Body of pancreas (tissue), 4 donors: ENCODE measurements around the gene CC2D2B.

Experiments
- POLR2A ChIP-seq, 3 donors: fragments of 450-650 bp; IDR thresholded peaks; one replicate each; pipeline ENCODE4 v1.6.1; 2016; ENCODE audit warnings: antibody characterized with exemption in 3 of 3, mild to moderate bottlenecking in 2 of 3
- TF ChIP-seq, protein P1 (sequence below), 7 experiments: fragments of 450-650 bp in 4 of 7; fragments of 200-600 bp in 3 of 7; sonication (generic) in 3 of 7; IDR thresholded peaks; one replicate each; pipeline ENCODE4 v1.5.1; 2016 to 2019; ENCODE audit warnings: antibody characterized with exemption in 7 of 7

DNA sequence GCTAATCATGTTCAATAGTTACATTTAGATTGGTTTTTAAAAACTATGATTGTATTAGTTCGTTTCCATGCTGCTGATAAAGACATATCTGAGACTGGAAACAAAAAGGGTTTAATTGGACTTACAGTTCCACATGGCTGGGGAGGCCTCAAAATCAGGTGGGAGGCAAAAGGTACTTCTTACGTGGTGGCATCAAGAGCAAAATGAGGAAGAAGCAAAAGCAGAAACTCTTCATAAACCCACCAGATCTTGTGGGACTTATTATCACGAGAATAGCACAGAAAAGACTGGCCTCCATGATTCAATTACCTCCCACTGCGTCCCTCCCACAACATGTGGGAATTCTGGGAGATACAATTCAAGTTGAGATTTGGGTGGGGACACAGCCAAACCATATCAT lies 34.1 kb upstream of the CC2D2B start:
- TF ChIP-seq POLR2A (IDR thresholded peaks at IDR 0.05), result no peak
- TF ChIP-seq, protein P1, sequence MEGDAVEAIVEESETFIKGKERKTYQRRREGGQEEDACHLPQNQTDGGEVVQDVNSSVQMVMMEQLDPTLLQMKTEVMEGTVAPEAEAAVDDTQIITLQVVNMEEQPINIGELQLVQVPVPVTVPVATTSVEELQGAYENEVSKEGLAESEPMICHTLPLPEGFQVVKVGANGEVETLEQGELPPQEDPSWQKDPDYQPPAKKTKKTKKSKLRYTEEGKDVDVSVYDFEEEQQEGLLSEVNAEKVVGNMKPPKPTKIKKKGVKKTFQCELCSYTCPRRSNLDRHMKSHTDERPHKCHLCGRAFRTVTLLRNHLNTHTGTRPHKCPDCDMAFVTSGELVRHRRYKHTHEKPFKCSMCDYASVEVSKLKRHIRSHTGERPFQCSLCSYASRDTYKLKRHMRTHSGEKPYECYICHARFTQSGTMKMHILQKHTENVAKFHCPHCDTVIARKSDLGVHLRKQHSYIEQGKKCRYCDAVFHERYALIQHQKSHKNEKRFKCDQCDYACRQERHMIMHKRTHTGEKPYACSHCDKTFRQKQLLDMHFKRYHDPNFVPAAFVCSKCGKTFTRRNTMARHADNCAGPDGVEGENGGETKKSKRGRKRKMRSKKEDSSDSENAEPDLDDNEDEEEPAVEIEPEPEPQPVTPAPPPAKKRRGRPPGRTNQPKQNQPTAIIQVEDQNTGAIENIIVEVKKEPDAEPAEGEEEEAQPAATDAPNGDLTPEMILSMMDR (IDR thresholded peaks at IDR 0.05), result no peak
